Adrenal gland (tissue), 5 donors: ENCODE results near the gene BCAP29.

Source experiments
- POLR2A ChIP-seq, 2 donors: fragments of 450-650 bp; IDR thresholded peaks; one replicate each; pipeline ENCODE4 v1.6.1; 2017; ENCODE audit warnings: antibody characterized with exemption in 2 of 2, mild to moderate bottlenecking in 2 of 2, moderate library complexity in 1 of 2
- TF ChIP-seq, protein P1 (sequence below), 6 experiments: fragments of 450-650 bp in 4 of 6; fragments of 200-600 bp in 2 of 6; sonication (generic) in 1 of 6; IDR thresholded peaks; 1 replicate in 5 of 6; 2 replicates in 1 of 6; pipeline versions ENCODE4 v1.5.1 to v1.8.0; 2016 to 2021; ENCODE audit warnings: antibody characterized with exemption in 6 of 6, mild to moderate bottlenecking in 2 of 6, moderate library complexity in 1 of 6
- donor health status: DM: no; HTN: no; CAD: no.

- no peak for TF ChIP-seq POLR2A (IDR thresholded peaks at IDR 0.05)
- TF ChIP-seq, protein P1, sequence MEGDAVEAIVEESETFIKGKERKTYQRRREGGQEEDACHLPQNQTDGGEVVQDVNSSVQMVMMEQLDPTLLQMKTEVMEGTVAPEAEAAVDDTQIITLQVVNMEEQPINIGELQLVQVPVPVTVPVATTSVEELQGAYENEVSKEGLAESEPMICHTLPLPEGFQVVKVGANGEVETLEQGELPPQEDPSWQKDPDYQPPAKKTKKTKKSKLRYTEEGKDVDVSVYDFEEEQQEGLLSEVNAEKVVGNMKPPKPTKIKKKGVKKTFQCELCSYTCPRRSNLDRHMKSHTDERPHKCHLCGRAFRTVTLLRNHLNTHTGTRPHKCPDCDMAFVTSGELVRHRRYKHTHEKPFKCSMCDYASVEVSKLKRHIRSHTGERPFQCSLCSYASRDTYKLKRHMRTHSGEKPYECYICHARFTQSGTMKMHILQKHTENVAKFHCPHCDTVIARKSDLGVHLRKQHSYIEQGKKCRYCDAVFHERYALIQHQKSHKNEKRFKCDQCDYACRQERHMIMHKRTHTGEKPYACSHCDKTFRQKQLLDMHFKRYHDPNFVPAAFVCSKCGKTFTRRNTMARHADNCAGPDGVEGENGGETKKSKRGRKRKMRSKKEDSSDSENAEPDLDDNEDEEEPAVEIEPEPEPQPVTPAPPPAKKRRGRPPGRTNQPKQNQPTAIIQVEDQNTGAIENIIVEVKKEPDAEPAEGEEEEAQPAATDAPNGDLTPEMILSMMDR (IDR thresholded peaks at IDR 0.05) = no peak
Measured at GRCh38 chr7:107642501-107642900, 62.5 kb downstream of the BCAP29 start.
